22Rv1 (cell line): ENCODE data around the gene HLF.

Experiments
- CTCF ChIP-seq: fragments of 450-650 bp; IDR thresholded peaks from 2 replicates; pipeline ENCODE4 v1.5.1; 2017; ENCODE audit warnings: mild to moderate bottlenecking
- ZFX ChIP-seq: fragments of 450-650 bp; IDR thresholded peaks from 2 replicates; pipeline ENCODE4 v1.6.1; 2017; ENCODE audit warnings: antibody characterized with exemption, borderline replicate concordance

- TF ChIP-seq CTCF (no peak), ZFX (no peak)
These were observed 48.1 kb downstream of the HLF start for GRCh38 chr17:55312852-55313251.
